GM23338 (cell line): ENCODE results near the gene LRRC28. TPM values are rescaled to one million over a fixed set of nuclear protein-coding genes. Genes with fewer than 3 reads are reported as not detected.

Experiments used
- ATAC-seq: fragments of 200-7000 bp; cut with Tn5 transposase; 3 replicates; pipeline ENCODE4 v1.9.1; 2020
- DNase-seq: peaks from one replicate; pipeline ENCODE4 v3.0.0-alpha.2; 2015; ENCODE audit warnings: low spot score
- H2AFZ ChIP-seq: fragments of 200-600 bp; sonication (generic); 2 replicates; pipeline ENCODE4 v1.8.0; 2016; ENCODE audit warnings: antibody characterized with exemption, mild to moderate bottlenecking, moderate library complexity
- H3F3A ChIP-seq: fragments of 200-600 bp; sonication (generic); replicated peaks from 2 replicates; pipeline ENCODE4 v1.8.0; 2017; ENCODE audit warnings: antibody characterized with exemption, mixed run types, low read depth
- H3K27ac ChIP-seq: fragments of 200-600 bp; sonication (generic); 2 replicates; pipeline ENCODE4 v1.6.1; 2016; ENCODE audit warnings: low read depth
- H3K27me3 ChIP-seq: fragments of 200-600 bp; sonication (generic); 2 replicates; pipeline ENCODE4 v1.8.0; 2016; ENCODE audit warnings: mild to moderate bottlenecking, mixed run types, moderate library complexity; ENCODE audit not compliant: insufficient read depth
- H3K36me3 ChIP-seq: fragments of 200-600 bp; sonication (generic); 2 replicates; pipeline ENCODE4 v1.8.0; 2016; ENCODE audit warnings: mild to moderate bottlenecking; ENCODE audit not compliant: insufficient read depth
- H3K4me1 ChIP-seq: fragments of 200-600 bp; sonication (generic); 2 replicates; pipeline ENCODE4 v1.8.0; 2016; ENCODE audit warnings: mild to moderate bottlenecking, moderate library complexity; ENCODE audit not compliant: insufficient read depth
- H3K4me2 ChIP-seq: fragments of 200-600 bp; sonication (generic); 2 replicates; pipeline ENCODE4 v1.7.1; 2017; ENCODE audit warnings: mixed run types
- H3K4me3 ChIP-seq: fragments of 200-600 bp; sonication (generic); 2 replicates; pipeline ENCODE4 v1.6.1; 2016; ENCODE audit warnings: mixed run types
- H3K79me2 ChIP-seq: fragments of 200-600 bp; sonication (generic); replicated peaks from 2 replicates; pipeline ENCODE4 v1.8.0; 2017; ENCODE audit warnings: mild to moderate bottlenecking; ENCODE audit not compliant: insufficient read depth
- H3K9me2 ChIP-seq: fragments of 200-600 bp; sonication (generic); 2 replicates; pipeline ENCODE4 v1.8.0; 2017; ENCODE audit not compliant: insufficient read depth
- H4K20me1 ChIP-seq: fragments of 200-600 bp; sonication (generic); replicated peaks from 2 replicates; pipeline ENCODE4 v1.8.0; 2017; ENCODE audit warnings: mild to moderate bottlenecking; ENCODE audit not compliant: insufficient read depth
- H3K27ac Mint-ChIP-seq: 2 replicates; pipeline ENCODE4 v1.8.0; 2020; ENCODE audit warnings: inconsistent platforms, mild to moderate bottlenecking, moderate library complexity, mixed read lengths
- H3K27me3 Mint-ChIP-seq: 3 replicates; pipeline ENCODE4 v1.8.0; 2022; ENCODE audit warnings: low read depth, mild to moderate bottlenecking, moderate library complexity, mixed read lengths, inconsistent platforms; ENCODE audit not compliant: insufficient read depth, poor library complexity
- H3K36me3 Mint-ChIP-seq: 3 replicates; pipeline ENCODE4 v1.8.0; 2021; ENCODE audit warnings: low read depth, mild to moderate bottlenecking, inconsistent platforms, moderate library complexity, mixed read lengths
- H3K4me1 Mint-ChIP-seq: 3 replicates; pipeline ENCODE4 v1.8.0; 2020; ENCODE audit warnings: mild to moderate bottlenecking, inconsistent platforms, mixed read lengths
- H3K4me3 Mint-ChIP-seq: 3 replicates; pipeline ENCODE4 v1.8.0; 2021; ENCODE audit warnings: moderate library complexity, mild to moderate bottlenecking, inconsistent platforms, mixed read lengths
- H3K9me3 Mint-ChIP-seq: 3 replicates; pipeline ENCODE4 v1.8.0; 2020; ENCODE audit warnings: moderate library complexity, mild to moderate bottlenecking, inconsistent platforms, mixed read lengths
- CTCF ChIP-seq, 2 experiments: fragments of 200-600 bp in 1 of 2; sonication (generic) in 1 of 2; conservative IDR thresholded peaks; 2 replicates each; pipeline versions ENCODE4 v1.5.1 to v1.6.1; 2016 to 2017; ENCODE audit warnings: antibody characterized with exemption in 2 of 2, low read depth in 2 of 2, mild to moderate bottlenecking in 2 of 2, moderate library complexity in 1 of 2
- EZH2 ChIP-seq: fragments of 200-600 bp; sonication (generic); IDR thresholded peaks from one replicate; pipeline ENCODE4 v1.8.0; 2017; ENCODE audit warnings: antibody characterized with exemption, mild to moderate bottlenecking, low read depth; ENCODE audit not compliant: unreplicated experiment
- EZH2phosphoT487 ChIP-seq: fragments of 200-600 bp; sonication (generic); IDR thresholded peaks from one replicate; pipeline ENCODE4 v1.8.1; 2018; ENCODE audit warnings: antibody characterized with exemption; ENCODE audit not compliant: unreplicated experiment
- JUNB ChIP-seq: IDR thresholded peaks from one replicate; pipeline ENCODE4 v1.6.1; 2016; ENCODE audit warnings: antibody characterized with exemption; ENCODE audit not compliant: unreplicated experiment
- POLR2AphosphoS5 ChIP-seq: IDR thresholded peaks from 2 replicates; pipeline ENCODE4 v1.6.1; 2016; ENCODE audit warnings: antibody characterized with exemption, low read depth
- REST ChIP-seq: IDR thresholded peaks from one replicate; pipeline ENCODE4 v1.6.1; 2018; ENCODE audit warnings: antibody characterized with exemption; ENCODE audit not compliant: unreplicated experiment
- STAT1 ChIP-seq: IDR thresholded peaks from one replicate; pipeline ENCODE4 v1.6.1; 2016; ENCODE audit warnings: antibody characterized with exemption; ENCODE audit not compliant: unreplicated experiment
- ZNF114 ChIP-seq: fragments of 250-450 bp; sonication (Bioruptor Pico); IDR thresholded peaks from 2 replicates; pipeline ENCODE4 v1.5.0; 2020; ENCODE audit warnings: mild to moderate bottlenecking, moderate library complexity
- ZNF331 ChIP-seq: fragments of 250-450 bp; sonication (Bioruptor Pico); IDR thresholded peaks from 2 replicates; pipeline ENCODE4 v1.5.0; 2020; ENCODE audit warnings: low read depth, mild to moderate bottlenecking, moderate library complexity
- ZNF462 ChIP-seq: fragments of 250-450 bp; sonication (Bioruptor Pico); IDR thresholded peaks from 2 replicates; pipeline ENCODE4 v1.5.0; 2020; ENCODE audit warnings: mild to moderate bottlenecking, moderate library complexity
- polyA plus RNA-seq: library from polyadenylated mRNA; unstranded; fragments of >200 nt; fragmentation: Nextera tagmentation; extraction: Ambion mirVana; gene quantifications from 2 replicates; pipeline ENCODE4 v1.2.1, GENCODE V29; 2016
- total RNA-seq: library from RNA; depleted of rRNA; stranded (reverse); fragments of >200 nt; shearing (Covaris generic); gene quantifications from 2 replicates; pipeline ENCODE4 v1.2.3, GENCODE V29; 2014

Gene LRRC28
- total and polyA plus RNA-seq, 2 experiments from 2014 or later = 12.9 to 28.4 TPM

- no peak overlapping the region for H2AFZ ChIP-seq
- TF ChIP-seq EZH2 (no peak), ZNF462 (CRISPR knock-in tag) (no peak), POLR2AphosphoS5 (no peak), EZH2phosphoT487 (no peak), CTCF (conservative IDR thresholded peaks at IDR 0.05; ENCODE audit: low read depth in 2 of 2) (no peak), JUNB (no peak), STAT1 (no peak), REST (no peak), ZNF114 (CRISPR knock-in tag) (no peak), ZNF331 (CRISPR knock-in tag) (no peak)
- H4K20me1 ChIP-seq = no peaks in the 10 kb centered on the region
- DNase-seq = no peak
- H3K4me1 Mint-ChIP-seq = no peaks in the 10 kb centered on the region
- H3F3A ChIP-seq = no peaks in the 10 kb centered on the region
- no peak overlapping the region for H3K4me2 ChIP-seq
- no peak overlapping the region for H3K27ac ChIP-seq
- H3K36me3 Mint-ChIP-seq = 0 out of 3 replicates have a peak, but pooled peaks cover 2% of the 10 kb centered on the region
- no peaks in the 10 kb centered on the region for H3K36me3 ChIP-seq
- peaks cover 4% of the 10 kb centered on the region for H3K27me3 Mint-ChIP-seq
- no peak for ATAC-seq
- no peak overlapping the region for H3K27ac Mint-ChIP-seq
- H3K79me2 ChIP-seq = no peaks in the 10 kb centered on the region
- peaks cover 2% of the 10 kb centered on the region; the same call in 1 of the 3 replicates for H3K9me3 Mint-ChIP-seq
- H3K9me2 ChIP-seq = no peaks in the 10 kb centered on the region
- no peak overlapping the region for H3K4me3 ChIP-seq
- H3K4me3 Mint-ChIP-seq = no peak overlapping the region
- no peaks in the 10 kb centered on the region for H3K4me1 ChIP-seq
- no peaks in the 10 kb centered on the region for H3K27me3 ChIP-seq
Observed at GRCh38 chr15:99413955-99414754, 162.9 kb downstream of the LRRC28 start.
